Esophagus squamous epithelium (tissue), 4 donors: ENCODE data around the gene UGT1A8. TPM values are rescaled to one million over a fixed set of nuclear protein-coding genes. Genes with fewer than 3 reads are reported as not detected.

Experiments
- total RNA-seq, 4 donors: library from RNA; depleted of rRNA; stranded (reverse); fragments of >200 nt; gene quantifications; one replicate each; pipeline ENCODE4 v1.1.0, GENCODE V29; 2016

UGT1A8 gene
- total RNA-seq, 4 donors from 2014 or later: 0.13 to 1.7 (median 0.84) TPM

Other genes with a start within 250 kb of the UGT1A8 start
- gene USP40, start 50.9 kb upstream of the UGT1A8 start, total RNA-seq: 10 to 100 TPM; 18.7 to 32.8 (median 23.0) TPM
- gene UGT1A10, start 18.8 kb downstream of the UGT1A8 start, total RNA-seq: 10 to 100 TPM; 12.4 to 45.0 (median 23.9) TPM
- gene UGT1A9, start 54.3 kb downstream of the UGT1A8 start, total RNA-seq: 1 to 10 TPM in 2 of 4 donors, under 1 TPM in 2; 0.49 to 1.7 (median 1.2) TPM
- gene UGT1A7, start 64.3 kb downstream of the UGT1A8 start, total RNA-seq: 100 to 1,000 TPM in 1 of 4 donors, 10 to 100 TPM in 3; 28.1 to 145 (median 78.5) TPM
- 10 to 100 TPM; 30.8 to 67.1 (median 61.3) TPM for gene UGT1A6, start 75.3 kb downstream of the UGT1A8 start, total RNA-seq
- 1 to 10 TPM in 3 of 4 donors, under 1 TPM in 1; 0.67 to 9.7 (median 5.8) TPM for gene UGT1A5, start 95.3 kb downstream of the UGT1A8 start, total RNA-seq
- 1 to 10 TPM; 1.1 to 7.4 (median 3.4) TPM for gene UGT1A4, start 101.1 kb downstream of the UGT1A8 start, total RNA-seq
- 1 to 10 TPM; 2.8 to 7.6 (median 3.4) TPM for gene UGT1A3, start 111.4 kb downstream of the UGT1A8 start, total RNA-seq
- 1 to 10 TPM; 2.3 to 7.1 (median 3.4) TPM for gene UGT1A1, start 142.6 kb downstream of the UGT1A8 start, total RNA-seq
- 1 to 10 TPM in 1 of 4 donors, under 1 TPM in 3; under 0.01 to 2.1 (median 0.57) TPM for gene MROH2A, start 160.7 kb downstream of the UGT1A8 start, total RNA-seq
- 1 to 10 TPM; 5.1 to 8.5 (median 5.8) TPM for gene HJURP, start 236.9 kb downstream of the UGT1A8 start, total RNA-seq